Gastrocnemius medialis (tissue), 4 donors: ENCODE data around the gene ZNF407. TPM values are rescaled to one million over a fixed set of nuclear protein-coding genes. Genes with fewer than 3 reads are reported as not detected.

ENCODE experiments used
- ATAC-seq, 2 donors: fragments of 150-250 bp; one replicate each; pipeline ENCODE4 v1.9.1; 2016
- DNase-seq, 2 donors: peaks; one replicate each; pipeline ENCODE4 v3.0.0-alpha.2; 2019
- H3K27ac ChIP-seq, 4 donors: fragments of 200-600 bp; sonication (generic); 1 replicate in 1 of 4; 2 replicates in 3 of 4; pipeline ENCODE4 v1.5.1; 2016 to 2018; ENCODE audit warnings: mild to moderate bottlenecking in 2 of 4, moderate library complexity in 1 of 4
- H3K27me3 ChIP-seq, 3 donors: fragments of 200-600 bp; sonication (generic) in 2 of 3; 1 replicate in 1 of 3; 2 replicates in 2 of 3; pipeline versions ENCODE4 v1.5.1 to v1.6.0; 2016 to 2019; ENCODE audit warnings: mild to moderate bottlenecking in 1 of 3, moderate library complexity in 1 of 3
- H3K36me3 ChIP-seq, 2 donors: fragments of 200-600 bp; sonication (generic) in 1 of 2; one replicate each; pipeline ENCODE4 v1.5.1; 2017 to 2018
- H3K4me1 ChIP-seq, 2 donors: fragments of 200-600 bp; sonication (generic) in 1 of 2; one replicate each; pipeline ENCODE4 v1.5.1; 2016 to 2017; ENCODE audit warnings: mild to moderate bottlenecking in 2 of 2
- H3K4me3 ChIP-seq, 4 donors: fragments of 200-600 bp; sonication (generic) in 3 of 4; 1 replicate in 1 of 4; 2 replicates in 3 of 4; pipeline ENCODE4 v1.5.1; 2016 to 2019; ENCODE audit warnings: mild to moderate bottlenecking in 2 of 4
- H3K9me3 ChIP-seq, 3 donors: fragments of 200-600 bp; sonication (generic) in 2 of 3; 1 replicate in 1 of 3; 2 replicates in 2 of 3; pipeline ENCODE4 v1.5.1; 2016 to 2019
- POLR2A ChIP-seq, 2 donors: fragments of 450-650 bp; IDR thresholded peaks; one replicate each; pipeline ENCODE4 v1.6.1; 2017; ENCODE audit warnings: antibody characterized with exemption in 2 of 2, mild to moderate bottlenecking in 2 of 2, moderate library complexity in 2 of 2
- in situ Hi-C, 4 donors: fragments of 200-750 bp; cut with MboI; loops; one replicate each; pipeline versions ENCODE4 v1.15.0 to v1.8.0; 2017; ENCODE audit warnings: low sequenced_read_pairs in 4 of 4
- intact Hi-C: fragments of 100-400 bp; cut with DNase I; formaldehyde crosslinking; loops from one replicate; pipeline ENCODE4 v1.15.1; 2023; ENCODE audit warnings: low total_unique reads
- total RNA-seq, 4 donors: library from RNA; depleted of rRNA; stranded (reverse); fragments of >200 nt; gene quantifications; one replicate each; pipeline versions ENCODE4 v1.1.0 to v1.2.3, GENCODE V29; 2016
- TF ChIP-seq, protein P1 (sequence below), 5 experiments: fragments of 450-650 bp in 3 of 5; fragments of 200-600 bp in 2 of 5; sonication (generic) in 2 of 5; IDR thresholded peaks in 4 of 5; conservative IDR thresholded peaks in 1 of 5; 1 replicate in 4 of 5; 2 replicates in 1 of 5; pipeline ENCODE4 v1.5.1; 2016 to 2019; ENCODE audit warnings: antibody characterized with exemption in 5 of 5, mild to moderate bottlenecking in 3 of 5, moderate library complexity in 3 of 5

ZNF407 gene
- total RNA-seq, 4 donors from 2014 or later: 5.9 to 11.4 (median 9.2) TPM

- Histone ChIP-seq H3K4me1 (no peaks in the 10 kb centered on the region), H3K9me3 (no peaks in the 10 kb centered on the region), H3K27me3 (no peaks in the 10 kb centered on the region), H3K4me3 (no peak overlapping the region), H3K36me3 (no peaks in the 10 kb centered on the region), H3K27ac (no peak overlapping the region)
- TF ChIP-seq, protein P1, sequence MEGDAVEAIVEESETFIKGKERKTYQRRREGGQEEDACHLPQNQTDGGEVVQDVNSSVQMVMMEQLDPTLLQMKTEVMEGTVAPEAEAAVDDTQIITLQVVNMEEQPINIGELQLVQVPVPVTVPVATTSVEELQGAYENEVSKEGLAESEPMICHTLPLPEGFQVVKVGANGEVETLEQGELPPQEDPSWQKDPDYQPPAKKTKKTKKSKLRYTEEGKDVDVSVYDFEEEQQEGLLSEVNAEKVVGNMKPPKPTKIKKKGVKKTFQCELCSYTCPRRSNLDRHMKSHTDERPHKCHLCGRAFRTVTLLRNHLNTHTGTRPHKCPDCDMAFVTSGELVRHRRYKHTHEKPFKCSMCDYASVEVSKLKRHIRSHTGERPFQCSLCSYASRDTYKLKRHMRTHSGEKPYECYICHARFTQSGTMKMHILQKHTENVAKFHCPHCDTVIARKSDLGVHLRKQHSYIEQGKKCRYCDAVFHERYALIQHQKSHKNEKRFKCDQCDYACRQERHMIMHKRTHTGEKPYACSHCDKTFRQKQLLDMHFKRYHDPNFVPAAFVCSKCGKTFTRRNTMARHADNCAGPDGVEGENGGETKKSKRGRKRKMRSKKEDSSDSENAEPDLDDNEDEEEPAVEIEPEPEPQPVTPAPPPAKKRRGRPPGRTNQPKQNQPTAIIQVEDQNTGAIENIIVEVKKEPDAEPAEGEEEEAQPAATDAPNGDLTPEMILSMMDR (IDR thresholded peaks at IDR 0.05 in 4 of 5, conservative IDR thresholded peaks at IDR 0.05 in 1 of 5): no peak
- no peak for TF ChIP-seq POLR2A (IDR thresholded peaks at IDR 0.05)
- no peak for ATAC-seq
- intact Hi-C loops: no loop called here
- in situ Hi-C loops: no loop called here
- DNase-seq: no peak
Measured at GRCh38 chr18:74820160-74820780, 222.6 kb downstream of the ZNF407 start.

- Histone ChIP-seq H3K4me1 (peaks cover 3 to 9% of the 10 kb centered on the region in 2 donors), H3K27me3 (no peaks in the 10 kb centered on the region), H3K4me3 (no peak overlapping the region), H3K36me3 (no peaks in the 10 kb centered on the region), H3K27ac (no peak overlapping the region), H3K9me3 (no peaks in the 10 kb centered on the region)
- ATAC-seq (no peak), DNase-seq (no peak)
- intact Hi-C loops (no loop called here), in situ Hi-C loops (no loop called here)
- TF ChIP-seq POLR2A (IDR thresholded peaks at IDR 0.05): no peak
- TF ChIP-seq, protein P1 (IDR thresholded peaks at IDR 0.05 in 4 of 5, conservative IDR thresholded peaks at IDR 0.05 in 1 of 5): no peak
Measured at GRCh38 chr18:74825460-74825859, 227.8 kb downstream of the ZNF407 start.

GRCh38 chr18:74826572-74826971 is 228.9 kb downstream of the ZNF407 start:
- Histone ChIP-seq H3K4me3 (no peak overlapping the region), H3K27ac (no peak overlapping the region), H3K36me3 (no peaks in the 10 kb centered on the region), H3K27me3 (no peaks in the 10 kb centered on the region), H3K9me3 (no peaks in the 10 kb centered on the region), H3K4me1 (peaks cover 3 to 9% of the 10 kb centered on the region in 2 donors)
- DNase-seq: no peak
- in situ Hi-C loops (no loop called here), intact Hi-C loops (no loop called here)
- no peak for TF ChIP-seq POLR2A (IDR thresholded peaks at IDR 0.05)
- TF ChIP-seq, protein P1 (IDR thresholded peaks at IDR 0.05 in 4 of 5, conservative IDR thresholded peaks at IDR 0.05 in 1 of 5): no peak
- no peak for ATAC-seq

- Histone ChIP-seq H3K4me3 (no peak overlapping the region), H3K9me3 (no peaks in the 10 kb centered on the region), H3K36me3 (no peaks in the 10 kb centered on the region), H3K4me1 (peaks cover 3 to 13% of the 10 kb centered on the region in 2 donors), H3K27me3 (no peaks in the 10 kb centered on the region), H3K27ac (no peak overlapping the region)
- TF ChIP-seq, protein P1 (IDR thresholded peaks at IDR 0.05 in 4 of 5, conservative IDR thresholded peaks at IDR 0.05 in 1 of 5): no peak
- TF ChIP-seq POLR2A (IDR thresholded peaks at IDR 0.05): no peak
- no peak for DNase-seq
- ATAC-seq: no peak
- in situ Hi-C loops (no loop called here), intact Hi-C loops (no loop called here)
Measured at GRCh38 chr18:74828200-74828599, 230.5 kb downstream of the ZNF407 start.
